Stimulated activated CD4-positive, alpha-beta T cell treated with anti-CD3 and anti-CD28 coated beads, Interleukin-12 subunit alpha, Interleukin-12 subunit beta, amount 100 ng/mL, for 24 hours (primary cell): Measurements from ENCODE around the gene GRIN1.
A peak's percentile ranks its signal among the peaks of the same experiment; 100 is the strongest.
"Not testable (repeated sequence)": the region's sequence is repeated elsewhere in the genome, so short reads cannot be mapped to it uniquely, and the experiment has no call there.

Experiments
- DNase-seq, 2 experiments: peaks; one replicate each; pipeline ENCODE4 v3.0.0-alpha.2; 2020; ENCODE audit warnings: low read depth in 2 of 2

GRIN1 gene

GRCh38 chr9:137128862-137129455, 10.0 kb upstream of the GRIN1 start:
- DNase-seq, result no peak

DNA sequence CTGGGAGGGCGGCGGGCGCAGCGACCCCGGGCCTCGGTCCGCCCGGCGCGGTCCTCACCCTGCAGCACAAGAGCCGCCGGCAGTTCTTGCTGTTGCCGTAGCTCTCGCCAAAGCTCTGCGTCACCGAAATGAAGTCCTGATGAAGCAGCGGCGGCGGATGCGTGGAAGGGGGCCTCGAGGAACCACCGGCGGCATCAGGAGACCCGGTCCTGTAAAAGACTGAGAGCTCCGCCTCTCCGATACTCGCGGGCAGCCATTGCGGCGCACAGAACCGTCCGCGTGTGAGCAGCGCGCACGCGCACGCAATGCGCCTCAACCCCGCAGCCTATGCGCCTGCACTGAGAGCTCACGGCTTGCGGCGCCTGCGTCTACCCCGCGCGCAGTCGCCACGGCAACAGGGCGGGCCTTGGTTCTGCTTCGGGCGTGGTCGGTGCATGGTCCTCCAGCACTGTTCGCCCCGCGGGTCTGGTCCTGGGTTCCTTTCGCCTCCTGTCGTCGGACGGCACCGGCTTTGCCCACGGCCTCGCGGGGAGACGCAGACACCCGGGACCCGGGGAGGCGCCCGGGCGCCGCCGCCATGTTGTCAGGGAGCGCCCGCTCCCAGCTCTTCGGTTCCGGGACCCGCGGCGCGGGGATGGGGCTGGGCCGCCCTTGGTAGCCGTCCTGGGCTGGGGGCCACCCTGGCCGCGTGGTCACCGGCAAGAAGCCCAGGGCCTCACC, 9.3 kb upstream of the GRIN1 start:
- DNase-seq, result peak; percentile 83 to 84

DNA sequence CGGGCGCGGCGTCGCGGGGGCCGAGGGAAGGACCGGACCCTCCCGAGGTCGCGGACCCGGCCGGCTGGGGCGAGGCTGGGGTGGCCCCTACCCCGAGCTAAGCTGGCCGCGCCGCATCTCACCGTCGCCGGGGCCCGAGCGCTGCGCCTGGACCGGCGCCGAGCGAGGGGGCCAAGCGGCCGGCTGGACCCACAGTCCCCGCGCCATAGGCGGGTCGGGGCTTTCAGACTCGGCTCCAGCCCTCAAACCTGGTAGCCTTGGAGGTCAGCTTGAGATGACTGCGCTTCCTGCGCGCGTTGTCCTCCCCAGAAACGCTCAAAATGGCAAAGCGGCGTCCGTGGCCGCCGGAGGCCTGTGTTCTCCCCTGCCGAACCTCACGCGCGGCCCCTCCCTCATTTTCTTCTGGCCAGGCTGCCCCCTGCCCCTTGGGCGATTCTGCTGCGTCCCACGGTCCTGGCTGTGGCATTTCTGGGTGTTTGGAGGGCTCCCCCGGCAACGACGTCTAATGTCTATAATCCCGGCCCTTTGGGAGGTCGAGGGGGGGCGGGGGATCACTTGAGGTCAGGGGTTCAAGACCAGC, 8.7 kb upstream of the GRIN1 start:
- no peak for DNase-seq

DNA sequence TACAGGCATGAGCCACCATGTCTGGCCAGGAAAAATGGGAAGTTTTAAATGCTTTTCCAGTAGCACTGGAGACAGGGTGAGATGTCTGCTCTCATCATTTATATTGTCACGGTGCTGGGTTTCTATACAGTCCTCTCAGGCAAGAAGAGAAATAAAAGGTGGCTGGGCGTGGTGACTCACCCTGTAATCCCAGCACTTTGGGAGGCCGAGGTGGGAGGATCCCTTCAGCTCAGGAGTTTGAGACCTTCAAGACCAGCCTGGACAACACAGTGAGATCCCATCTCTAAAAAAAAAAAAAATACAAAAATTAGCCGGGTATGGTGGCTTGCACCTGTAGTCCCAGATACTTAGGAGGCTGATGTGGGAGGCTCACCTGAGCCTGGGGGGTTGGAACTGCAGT, 4.8 kb upstream of the GRIN1 start:
- no peak for DNase-seq

GRCh38 chr9:137135154-137135553, 3.8 kb upstream of the GRIN1 start:
- not testable (repeated sequence) for DNase-seq

- no peak for DNase-seq
Measured at GRCh38 chr9:137136261-137136880, 2.6 kb upstream of the GRIN1 start.

GRCh38 chr9:137136881-137137607, 1.9 kb upstream of the GRIN1 start:
- no peak for DNase-seq

DNA sequence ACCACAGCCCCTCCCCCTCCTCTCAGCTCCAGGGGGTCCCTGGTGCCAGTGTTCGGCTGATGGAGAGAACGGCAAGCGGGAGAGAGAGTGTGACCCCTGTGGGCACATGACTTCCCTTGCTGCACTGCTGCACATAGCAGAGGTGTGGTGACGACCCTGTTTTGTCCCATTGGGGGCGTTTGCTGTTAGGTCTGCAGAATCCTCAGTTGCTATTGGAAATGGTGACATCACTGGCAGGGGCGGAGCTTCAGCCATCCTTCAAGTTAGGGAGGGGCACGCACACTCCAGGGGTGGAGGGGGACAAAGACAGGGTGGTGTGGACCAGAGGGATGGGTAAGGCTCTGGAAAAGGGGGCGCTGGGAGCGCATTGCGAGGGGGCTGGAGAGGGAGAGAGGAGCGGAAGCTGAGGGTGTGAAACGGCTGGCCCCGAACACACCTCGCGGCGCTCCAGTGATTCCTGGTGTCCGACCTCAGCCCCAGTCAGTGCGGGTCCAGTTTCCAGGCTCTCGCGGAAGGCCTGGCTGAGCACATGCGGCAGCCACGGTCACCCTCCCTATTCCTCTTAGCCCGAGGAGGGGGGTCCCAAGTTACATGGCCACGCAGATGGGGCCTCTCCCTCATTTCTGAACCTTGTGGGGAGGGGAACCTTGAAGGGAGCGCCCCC, 764 bp upstream of the GRIN1 start:
- DNase-seq, result no peak

DNA sequence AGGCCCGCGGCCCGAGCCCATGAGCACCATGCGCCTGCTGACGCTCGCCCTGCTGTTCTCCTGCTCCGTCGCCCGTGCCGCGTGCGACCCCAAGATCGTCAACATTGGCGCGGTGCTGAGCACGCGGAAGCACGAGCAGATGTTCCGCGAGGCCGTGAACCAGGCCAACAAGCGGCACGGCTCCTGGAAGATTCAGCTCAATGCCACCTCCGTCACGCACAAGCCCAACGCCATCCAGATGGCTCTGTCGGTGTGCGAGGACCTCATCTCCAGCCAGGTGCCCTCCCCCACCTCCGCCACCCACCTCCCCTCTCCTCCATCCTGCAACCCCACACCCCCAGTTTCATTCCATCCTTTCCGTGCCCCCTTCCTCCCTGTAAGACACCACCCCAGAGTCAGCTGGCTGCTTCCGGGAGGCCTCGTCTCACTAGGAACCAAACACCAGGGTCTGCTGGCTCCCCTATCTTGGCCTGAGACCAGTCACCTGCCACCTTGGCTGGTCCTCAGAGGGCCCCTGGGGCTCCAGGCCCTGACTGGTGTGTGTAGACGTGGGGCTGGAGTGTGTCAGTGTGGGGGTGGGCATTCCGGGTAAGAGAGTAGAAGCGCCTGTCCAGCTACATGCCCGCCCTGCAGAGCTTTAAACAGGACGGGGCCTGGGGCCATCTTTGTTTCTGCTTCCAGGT, 655 bp downstream of the GRIN1 start:
- no peak for DNase-seq

- no peak for DNase-seq
Measured at GRCh38 chr9:137140151-137141012, 1.4 kb downstream of the GRIN1 start.

- DNase-seq, result no peak
Measured at GRCh38 chr9:137141050-137141810, 2.3 kb downstream of the GRIN1 start.

GRCh38 chr9:137141976-137142936, 3.3 kb downstream of the GRIN1 start:
- no peak for DNase-seq

DNA sequence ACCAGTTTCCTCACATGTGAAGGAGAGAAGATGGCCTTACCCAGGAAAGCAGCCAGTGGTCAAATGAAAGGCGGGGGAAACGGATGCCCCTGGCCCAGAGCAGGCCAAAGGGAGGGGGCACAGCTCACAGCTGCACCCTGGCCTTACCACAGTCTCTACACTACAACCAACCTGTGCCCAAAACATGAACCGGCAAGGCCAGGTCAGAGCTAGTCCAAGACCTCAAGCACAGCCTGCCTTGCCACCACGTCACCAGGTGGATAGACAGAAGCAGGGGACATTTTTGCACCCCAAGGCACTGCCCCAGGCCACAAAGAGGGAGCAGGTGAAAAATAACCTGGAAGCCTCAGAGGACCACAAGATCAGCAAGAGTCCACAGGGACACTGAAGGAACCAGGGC, 4.5 kb downstream of the GRIN1 start:
- DNase-seq, result no peak

DNA sequence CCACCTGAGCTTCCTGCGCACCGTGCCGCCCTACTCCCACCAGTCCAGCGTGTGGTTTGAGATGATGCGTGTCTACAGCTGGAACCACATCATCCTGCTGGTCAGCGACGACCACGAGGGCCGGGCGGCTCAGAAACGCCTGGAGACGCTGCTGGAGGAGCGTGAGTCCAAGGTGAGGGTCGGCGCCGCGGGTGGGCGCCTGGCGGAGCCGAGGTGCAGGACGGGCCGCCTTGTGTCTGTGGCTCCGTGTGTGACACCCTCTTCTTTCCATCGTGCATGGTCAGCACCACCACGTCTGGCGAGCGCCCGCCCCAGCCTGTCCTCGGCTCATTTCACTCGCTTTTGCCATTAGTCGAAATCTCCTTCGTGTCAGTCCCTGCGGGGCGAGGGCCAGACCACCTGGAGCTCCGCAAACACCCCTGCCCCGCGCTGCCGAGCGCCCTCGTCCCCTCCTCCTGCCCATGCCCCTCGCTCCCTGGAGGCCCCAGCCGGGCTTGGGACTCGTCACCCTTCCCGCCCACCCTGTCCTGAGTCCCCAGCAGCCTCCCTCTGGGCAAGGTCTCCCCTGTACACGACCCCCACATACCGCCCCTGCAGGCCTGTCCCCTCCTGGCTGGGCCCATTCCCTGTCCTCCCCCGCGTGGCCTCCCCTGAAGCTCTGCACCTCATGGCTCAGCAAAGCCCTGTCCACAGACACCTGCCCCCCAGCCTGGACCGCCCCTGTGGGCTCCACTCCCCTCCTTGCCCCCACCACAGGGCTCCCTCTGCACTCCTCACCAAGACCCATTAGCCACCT, 7.0 kb downstream of the GRIN1 start:
- no peak for DNase-seq

DNA sequence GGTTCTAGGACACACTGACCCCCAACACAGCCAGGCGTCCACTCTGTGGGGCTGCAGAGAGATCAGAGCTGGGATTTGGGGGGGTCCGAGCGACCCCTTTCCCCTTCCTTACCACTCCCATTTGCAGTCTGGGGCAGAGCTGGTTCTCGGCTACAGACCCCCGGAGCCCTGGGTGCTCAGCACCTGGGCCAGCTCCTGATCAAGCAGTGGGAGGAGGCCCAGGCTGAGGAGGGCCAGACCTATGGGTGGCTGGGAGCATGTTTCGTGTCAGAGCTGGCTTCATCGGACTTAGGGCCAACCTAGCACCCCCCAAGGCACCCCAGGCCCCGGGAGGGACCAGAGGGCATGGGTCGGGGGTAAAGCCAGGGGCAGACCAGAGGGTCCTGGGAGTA, 7.6 kb downstream of the GRIN1 start:
- DNase-seq, result no peak

- DNase-seq, result no peak
Measured at GRCh38 chr9:137147091-137147792, 8.3 kb downstream of the GRIN1 start.

GRCh38 chr9:137147793-137148160, 8.8 kb downstream of the GRIN1 start:
- DNase-seq, result no peak
